GM23338 (cell line): ENCODE measurements around the gene AIP.

Experiments used
- CREB1 ChIP-seq: fragments of 250-450 bp; sonication (Bioruptor Pico); IDR thresholded peaks from 2 replicates; pipeline ENCODE4 v1.5.0; 2020; ENCODE audit warnings: low read depth, mild to moderate bottlenecking, moderate library complexity
- EZH2 ChIP-seq: fragments of 200-600 bp; sonication (generic); IDR thresholded peaks from one replicate; pipeline ENCODE4 v1.8.0; 2017; ENCODE audit warnings: antibody characterized with exemption, mild to moderate bottlenecking, low read depth; ENCODE audit not compliant: unreplicated experiment
- EZH2phosphoT487 ChIP-seq: fragments of 200-600 bp; sonication (generic); IDR thresholded peaks from one replicate; pipeline ENCODE4 v1.8.1; 2018; ENCODE audit warnings: antibody characterized with exemption; ENCODE audit not compliant: unreplicated experiment
- JUNB ChIP-seq: IDR thresholded peaks from one replicate; pipeline ENCODE4 v1.6.1; 2016; ENCODE audit warnings: antibody characterized with exemption; ENCODE audit not compliant: unreplicated experiment
- NANOG ChIP-seq: IDR thresholded peaks from 2 replicates; pipeline ENCODE4 v1.6.1; 2016; ENCODE audit warnings: antibody characterized with exemption, borderline replicate concordance
- POLR2AphosphoS5 ChIP-seq: IDR thresholded peaks from 2 replicates; pipeline ENCODE4 v1.6.1; 2016; ENCODE audit warnings: antibody characterized with exemption, low read depth
- STAT1 ChIP-seq: IDR thresholded peaks from one replicate; pipeline ENCODE4 v1.6.1; 2016; ENCODE audit warnings: antibody characterized with exemption; ENCODE audit not compliant: unreplicated experiment
- ZNF114 ChIP-seq: fragments of 250-450 bp; sonication (Bioruptor Pico); IDR thresholded peaks from 2 replicates; pipeline ENCODE4 v1.5.0; 2020; ENCODE audit warnings: mild to moderate bottlenecking, moderate library complexity
- ZNF331 ChIP-seq: fragments of 250-450 bp; sonication (Bioruptor Pico); IDR thresholded peaks from 2 replicates; pipeline ENCODE4 v1.5.0; 2020; ENCODE audit warnings: low read depth, mild to moderate bottlenecking, moderate library complexity
- TF ChIP-seq, protein P1 (sequence below), 2 experiments: fragments of 200-600 bp in 1 of 2; sonication (generic) in 1 of 2; conservative IDR thresholded peaks; 2 replicates each; pipeline versions ENCODE4 v1.5.1 to v1.6.1; 2016 to 2017; ENCODE audit warnings: antibody characterized with exemption in 2 of 2, low read depth in 2 of 2, mild to moderate bottlenecking in 2 of 2, moderate library complexity in 1 of 2
- TF ChIP-seq, protein P2 (sequence below): fragments of 250-450 bp; sonication (Bioruptor Pico); IDR thresholded peaks from 2 replicates; pipeline ENCODE4 v1.5.0; 2020; ENCODE audit warnings: mild to moderate bottlenecking, moderate library complexity
- TF ChIP-seq, protein P3 (sequence below): IDR thresholded peaks from one replicate; pipeline ENCODE4 v1.6.1; 2018; ENCODE audit warnings: antibody characterized with exemption; ENCODE audit not compliant: unreplicated experiment

DNA sequence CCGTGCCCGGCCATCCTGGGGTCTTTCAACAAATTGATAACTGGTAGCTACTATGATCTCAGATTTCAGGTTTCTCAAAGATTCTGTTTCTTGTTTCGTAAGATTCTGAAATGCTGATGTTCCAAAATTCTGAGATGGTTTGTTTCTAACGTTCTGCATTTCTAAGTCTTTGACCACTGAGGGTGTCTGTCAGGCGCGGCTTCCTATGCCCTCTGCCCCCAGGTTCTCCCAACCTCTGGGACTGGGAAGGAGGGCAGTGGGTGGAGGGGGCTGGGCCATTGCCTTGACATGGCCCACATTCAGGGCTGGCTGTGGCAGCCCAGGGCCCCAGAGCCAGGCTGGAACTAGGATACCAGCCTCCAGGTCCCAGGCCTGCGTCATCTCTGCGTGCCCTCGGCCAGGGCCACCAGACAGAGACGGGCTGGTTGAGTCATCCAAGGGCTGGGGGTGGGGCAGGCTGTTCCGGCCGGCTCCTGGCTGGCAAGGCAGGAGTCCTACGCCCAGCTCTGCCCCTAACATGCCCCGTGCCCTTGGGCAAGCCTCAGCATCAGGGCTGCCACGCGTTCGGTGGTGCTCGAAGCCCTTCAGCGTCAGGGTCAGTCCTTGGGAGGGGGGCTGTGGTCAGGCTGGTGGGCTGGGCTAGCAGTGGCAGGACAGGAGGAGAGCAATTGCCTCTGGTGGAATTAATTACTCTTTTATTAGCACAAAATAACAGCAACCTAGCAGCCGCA lies 19.0 kb upstream of the AIP start:
- TF ChIP-seq ZNF114 (CRISPR knock-in tag) (no peak), EZH2 (no peak), POLR2AphosphoS5 (no peak), NANOG (no peak), EZH2phosphoT487 (no peak), JUNB (no peak), CREB1 (CRISPR knock-in tag) (no peak), ZNF331 (no peak), STAT1 (no peak)
- TF ChIP-seq, protein P1, sequence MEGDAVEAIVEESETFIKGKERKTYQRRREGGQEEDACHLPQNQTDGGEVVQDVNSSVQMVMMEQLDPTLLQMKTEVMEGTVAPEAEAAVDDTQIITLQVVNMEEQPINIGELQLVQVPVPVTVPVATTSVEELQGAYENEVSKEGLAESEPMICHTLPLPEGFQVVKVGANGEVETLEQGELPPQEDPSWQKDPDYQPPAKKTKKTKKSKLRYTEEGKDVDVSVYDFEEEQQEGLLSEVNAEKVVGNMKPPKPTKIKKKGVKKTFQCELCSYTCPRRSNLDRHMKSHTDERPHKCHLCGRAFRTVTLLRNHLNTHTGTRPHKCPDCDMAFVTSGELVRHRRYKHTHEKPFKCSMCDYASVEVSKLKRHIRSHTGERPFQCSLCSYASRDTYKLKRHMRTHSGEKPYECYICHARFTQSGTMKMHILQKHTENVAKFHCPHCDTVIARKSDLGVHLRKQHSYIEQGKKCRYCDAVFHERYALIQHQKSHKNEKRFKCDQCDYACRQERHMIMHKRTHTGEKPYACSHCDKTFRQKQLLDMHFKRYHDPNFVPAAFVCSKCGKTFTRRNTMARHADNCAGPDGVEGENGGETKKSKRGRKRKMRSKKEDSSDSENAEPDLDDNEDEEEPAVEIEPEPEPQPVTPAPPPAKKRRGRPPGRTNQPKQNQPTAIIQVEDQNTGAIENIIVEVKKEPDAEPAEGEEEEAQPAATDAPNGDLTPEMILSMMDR (conservative IDR thresholded peaks at IDR 0.05; ENCODE audit: low read depth in 2 of 2) = no peak
- TF ChIP-seq, protein P2, sequence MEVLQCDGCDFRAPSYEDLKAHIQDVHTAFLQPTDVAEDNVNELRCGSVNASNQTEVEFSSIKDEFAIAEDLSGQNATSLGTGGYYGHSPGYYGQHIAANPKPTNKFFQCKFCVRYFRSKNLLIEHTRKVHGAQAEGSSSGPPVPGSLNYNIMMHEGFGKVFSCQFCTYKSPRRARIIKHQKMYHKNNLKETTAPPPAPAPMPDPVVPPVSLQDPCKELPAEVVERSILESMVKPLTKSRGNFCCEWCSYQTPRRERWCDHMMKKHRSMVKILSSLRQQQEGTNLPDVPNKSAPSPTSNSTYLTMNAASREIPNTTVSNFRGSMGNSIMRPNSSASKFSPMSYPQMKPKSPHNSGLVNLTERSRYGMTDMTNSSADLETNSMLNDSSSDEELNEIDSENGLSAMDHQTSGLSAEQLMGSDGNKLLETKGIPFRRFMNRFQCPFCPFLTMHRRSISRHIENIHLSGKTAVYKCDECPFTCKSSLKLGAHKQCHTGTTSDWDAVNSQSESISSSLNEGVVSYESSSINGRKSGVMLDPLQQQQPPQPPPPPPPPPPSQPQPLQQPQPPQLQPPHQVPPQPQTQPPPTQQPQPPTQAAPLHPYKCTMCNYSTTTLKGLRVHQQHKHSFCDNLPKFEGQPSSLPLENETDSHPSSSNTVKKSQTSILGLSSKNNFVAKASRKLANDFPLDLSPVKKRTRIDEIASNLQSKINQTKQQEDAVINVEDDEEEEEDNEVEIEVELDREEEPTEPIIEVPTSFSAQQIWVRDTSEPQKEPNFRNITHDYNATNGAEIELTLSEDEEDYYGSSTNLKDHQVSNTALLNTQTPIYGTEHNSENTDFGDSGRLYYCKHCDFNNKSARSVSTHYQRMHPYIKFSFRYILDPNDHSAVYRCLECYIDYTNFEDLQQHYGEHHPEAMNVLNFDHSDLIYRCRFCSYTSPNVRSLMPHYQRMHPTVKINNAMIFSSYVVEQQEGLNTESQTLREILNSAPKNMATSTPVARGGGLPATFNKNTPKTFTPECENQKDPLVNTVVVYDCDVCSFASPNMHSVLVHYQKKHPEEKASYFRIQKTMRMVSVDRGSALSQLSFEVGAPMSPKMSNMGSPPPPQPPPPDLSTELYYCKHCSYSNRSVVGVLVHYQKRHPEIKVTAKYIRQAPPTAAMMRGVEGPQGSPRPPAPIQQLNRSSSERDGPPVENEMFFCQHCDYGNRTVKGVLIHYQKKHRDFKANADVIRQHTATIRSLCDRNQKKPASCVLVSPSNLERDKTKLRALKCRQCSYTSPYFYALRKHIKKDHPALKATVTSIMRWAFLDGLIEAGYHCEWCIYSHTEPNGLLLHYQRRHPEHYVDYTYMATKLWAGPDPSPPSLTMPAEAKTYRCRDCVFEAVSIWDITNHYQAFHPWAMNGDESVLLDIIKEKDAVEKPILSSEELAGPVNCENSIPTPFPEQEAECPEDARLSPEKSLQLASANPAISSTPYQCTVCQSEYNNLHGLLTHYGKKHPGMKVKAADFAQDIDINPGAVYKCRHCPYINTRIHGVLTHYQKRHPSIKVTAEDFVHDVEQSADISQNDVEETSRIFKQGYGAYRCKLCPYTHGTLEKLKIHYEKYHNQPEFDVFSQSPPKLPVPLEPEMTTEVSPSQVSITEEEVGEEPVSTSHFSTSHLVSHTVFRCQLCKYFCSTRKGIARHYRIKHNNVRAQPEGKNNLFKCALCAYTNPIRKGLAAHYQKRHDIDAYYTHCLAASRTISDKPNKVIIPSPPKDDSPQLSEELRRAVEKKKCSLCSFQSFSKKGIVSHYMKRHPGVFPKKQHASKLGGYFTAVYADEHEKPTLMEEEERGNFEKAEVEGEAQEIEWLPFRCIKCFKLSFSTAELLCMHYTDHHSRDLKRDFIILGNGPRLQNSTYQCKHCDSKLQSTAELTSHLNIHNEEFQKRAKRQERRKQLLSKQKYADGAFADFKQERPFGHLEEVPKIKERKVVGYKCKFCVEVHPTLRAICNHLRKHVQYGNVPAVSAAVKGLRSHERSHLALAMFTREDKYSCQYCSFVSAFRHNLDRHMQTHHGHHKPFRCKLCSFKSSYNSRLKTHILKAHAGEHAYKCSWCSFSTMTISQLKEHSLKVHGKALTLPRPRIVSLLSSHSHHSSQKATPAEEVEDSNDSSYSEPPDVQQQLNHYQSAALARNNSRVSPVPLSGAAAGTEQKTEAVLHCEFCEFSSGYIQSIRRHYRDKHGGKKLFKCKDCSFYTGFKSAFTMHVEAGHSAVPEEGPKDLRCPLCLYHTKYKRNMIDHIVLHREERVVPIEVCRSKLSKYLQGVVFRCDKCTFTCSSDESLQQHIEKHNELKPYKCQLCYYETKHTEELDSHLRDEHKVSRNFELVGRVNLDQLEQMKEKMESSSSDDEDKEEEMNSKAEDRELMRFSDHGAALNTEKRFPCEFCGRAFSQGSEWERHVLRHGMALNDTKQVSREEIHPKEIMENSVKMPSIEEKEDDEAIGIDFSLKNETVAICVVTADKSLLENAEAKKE = no peak
- TF ChIP-seq, protein P3, sequence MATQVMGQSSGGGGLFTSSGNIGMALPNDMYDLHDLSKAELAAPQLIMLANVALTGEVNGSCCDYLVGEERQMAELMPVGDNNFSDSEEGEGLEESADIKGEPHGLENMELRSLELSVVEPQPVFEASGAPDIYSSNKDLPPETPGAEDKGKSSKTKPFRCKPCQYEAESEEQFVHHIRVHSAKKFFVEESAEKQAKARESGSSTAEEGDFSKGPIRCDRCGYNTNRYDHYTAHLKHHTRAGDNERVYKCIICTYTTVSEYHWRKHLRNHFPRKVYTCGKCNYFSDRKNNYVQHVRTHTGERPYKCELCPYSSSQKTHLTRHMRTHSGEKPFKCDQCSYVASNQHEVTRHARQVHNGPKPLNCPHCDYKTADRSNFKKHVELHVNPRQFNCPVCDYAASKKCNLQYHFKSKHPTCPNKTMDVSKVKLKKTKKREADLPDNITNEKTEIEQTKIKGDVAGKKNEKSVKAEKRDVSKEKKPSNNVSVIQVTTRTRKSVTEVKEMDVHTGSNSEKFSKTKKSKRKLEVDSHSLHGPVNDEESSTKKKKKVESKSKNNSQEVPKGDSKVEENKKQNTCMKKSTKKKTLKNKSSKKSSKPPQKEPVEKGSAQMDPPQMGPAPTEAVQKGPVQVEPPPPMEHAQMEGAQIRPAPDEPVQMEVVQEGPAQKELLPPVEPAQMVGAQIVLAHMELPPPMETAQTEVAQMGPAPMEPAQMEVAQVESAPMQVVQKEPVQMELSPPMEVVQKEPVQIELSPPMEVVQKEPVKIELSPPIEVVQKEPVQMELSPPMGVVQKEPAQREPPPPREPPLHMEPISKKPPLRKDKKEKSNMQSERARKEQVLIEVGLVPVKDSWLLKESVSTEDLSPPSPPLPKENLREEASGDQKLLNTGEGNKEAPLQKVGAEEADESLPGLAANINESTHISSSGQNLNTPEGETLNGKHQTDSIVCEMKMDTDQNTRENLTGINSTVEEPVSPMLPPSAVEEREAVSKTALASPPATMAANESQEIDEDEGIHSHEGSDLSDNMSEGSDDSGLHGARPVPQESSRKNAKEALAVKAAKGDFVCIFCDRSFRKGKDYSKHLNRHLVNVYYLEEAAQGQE = no peak
